ENCODE results near the gene NKD2.

The NKD2 gene

GRCh38 chr5:1032011-1032410 is 23.4 kb downstream of the NKD2 start:
- no peak overlapping the region for H3K9ac ChIP-seq (ENCODE audit: low read length)
- no peaks in the 10 kb centered on the region for H3K9me2 ChIP-seq (replicated peaks; ENCODE audit: insufficient read depth, low read length)
- no peak for TF ChIP-seq CTCF (IDR thresholded peaks at IDR 0.05; ENCODE audit: insufficient read depth, low read length, poor library complexity, severe bottlenecking)
- no peak for TF ChIP-seq EZH2phosphoT487 (conservative IDR thresholded peaks at IDR 0.05; ENCODE audit: low read length)
- no peak overlapping the region for H3K4me2 ChIP-seq (ENCODE audit: low read depth, low read length, poor library complexity, severe bottlenecking)
- H2AFZ ChIP-seq (ENCODE audit: low read depth, low read length, severe bottlenecking), result no peak overlapping the region
- no peaks in the 10 kb centered on the region for H3K79me2 ChIP-seq (ENCODE audit: insufficient read depth, low read length)
- H4K20me1 ChIP-seq (ENCODE audit: low read depth, low read length), result no peaks in the 10 kb centered on the region
- no peaks in the 10 kb centered on the region for H3K27me3 ChIP-seq (ENCODE audit: low read length)
- H3K27ac ChIP-seq (ENCODE audit: low read depth, low read length), result no peak overlapping the region
- H3K9me3 ChIP-seq (ENCODE audit: insufficient read depth, low read length), result no peaks in the 10 kb centered on the region
- H3K4me3 ChIP-seq (ENCODE audit: insufficient read depth, low read length, poor library complexity, severe bottlenecking), result no peak overlapping the region
- H3F3A ChIP-seq (ENCODE audit: insufficient read depth), result no peaks in the 10 kb centered on the region
- no peaks in the 10 kb centered on the region for H3K36me3 ChIP-seq (ENCODE audit: low read length)

DNA sequence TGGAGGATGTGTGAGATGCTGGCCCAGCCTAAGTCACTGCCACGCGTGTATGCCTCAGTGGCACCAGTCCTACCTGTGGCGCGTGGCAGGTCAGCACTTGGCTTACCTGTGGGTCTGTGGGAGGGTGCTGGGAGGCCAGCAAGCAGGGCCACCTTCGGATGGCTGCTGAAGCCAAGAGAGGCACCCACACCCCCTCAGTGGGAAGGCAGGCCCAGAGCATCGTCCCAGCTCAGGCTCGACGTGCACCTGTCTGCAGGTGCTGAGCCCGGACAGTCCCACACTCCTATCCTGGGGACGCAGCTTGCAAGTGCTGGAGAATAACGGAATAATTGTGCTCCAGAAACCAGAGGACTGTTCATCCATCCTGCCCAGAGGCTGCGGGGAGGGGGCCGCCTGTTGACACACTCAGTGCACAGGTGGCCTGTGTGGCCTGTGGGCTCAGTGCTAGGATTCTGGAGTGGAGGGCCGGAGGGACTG is 24.0 kb downstream of the NKD2 start:
- Histone ChIP-seq H3K27me3 (ENCODE audit: low read length) (no peaks in the 10 kb centered on the region), H3K36me3 (ENCODE audit: low read length) (no peaks in the 10 kb centered on the region), H2AFZ (ENCODE audit: low read depth, low read length, severe bottlenecking) (no peak overlapping the region), H3F3A (ENCODE audit: insufficient read depth) (no peaks in the 10 kb centered on the region), H3K4me2 (ENCODE audit: low read depth, low read length, poor library complexity, severe bottlenecking) (no peak overlapping the region), H4K20me1 (ENCODE audit: low read depth, low read length) (no peaks in the 10 kb centered on the region), H3K9me3 (ENCODE audit: insufficient read depth, low read length) (no peaks in the 10 kb centered on the region), H3K9ac (ENCODE audit: low read length) (no peak overlapping the region), H3K27ac (ENCODE audit: low read depth, low read length) (no peak overlapping the region), H3K4me3 (ENCODE audit: insufficient read depth, low read length, poor library complexity, severe bottlenecking) (no peak overlapping the region), H3K9me2 (replicated peaks; ENCODE audit: insufficient read depth, low read length) (no peaks in the 10 kb centered on the region), H3K79me2 (ENCODE audit: insufficient read depth, low read length) (no peaks in the 10 kb centered on the region)
- TF ChIP-seq CTCF (IDR thresholded peaks at IDR 0.05; ENCODE audit: insufficient read depth, low read length, poor library complexity, severe bottlenecking), result no peak
- no peak for TF ChIP-seq EZH2phosphoT487 (conservative IDR thresholded peaks at IDR 0.05; ENCODE audit: low read length)

GRCh38 chr5:1033178-1033577 is 24.6 kb downstream of the NKD2 start:
- Histone ChIP-seq H3K27ac (ENCODE audit: low read depth, low read length) (no peak overlapping the region), H3K9me2 (replicated peaks; ENCODE audit: insufficient read depth, low read length) (no peaks in the 10 kb centered on the region), H3K27me3 (ENCODE audit: low read length) (no peaks in the 10 kb centered on the region), H4K20me1 (ENCODE audit: low read depth, low read length) (no peaks in the 10 kb centered on the region), H2AFZ (ENCODE audit: low read depth, low read length, severe bottlenecking) (no peak overlapping the region), H3K79me2 (ENCODE audit: insufficient read depth, low read length) (no peaks in the 10 kb centered on the region), H3F3A (ENCODE audit: insufficient read depth) (no peaks in the 10 kb centered on the region), H3K4me3 (ENCODE audit: insufficient read depth, low read length, poor library complexity, severe bottlenecking) (no peak overlapping the region), H3K36me3 (ENCODE audit: low read length) (no peaks in the 10 kb centered on the region), H3K9ac (ENCODE audit: low read length) (no peak overlapping the region), H3K9me3 (ENCODE audit: insufficient read depth, low read length) (no peaks in the 10 kb centered on the region), H3K4me2 (ENCODE audit: low read depth, low read length, poor library complexity, severe bottlenecking) (no peak overlapping the region)
- no peak for TF ChIP-seq CTCF (IDR thresholded peaks at IDR 0.05; ENCODE audit: insufficient read depth, low read length, poor library complexity, severe bottlenecking)
- TF ChIP-seq EZH2phosphoT487 (conservative IDR thresholded peaks at IDR 0.05; ENCODE audit: low read length), result no peak
